GM10248 (cell line): Measurements from ENCODE around the gene NRM.

Experiments used
- CTCF ChIA-PET: fragments of 300-600 bp; sonication (Branson Sonifier 250); formaldehyde crosslinking; extraction: SDS; loops from one replicate; lab custom pipeline; 2021; ENCODE audit warnings: antibody characterized with exemption; lab: Yijun Ruan, JAX
- POLR2A ChIA-PET: fragments of 350-650 bp; sonication (Branson Sonifier 250); formaldehyde crosslinking; extraction: SDS; loops from one replicate; lab custom pipeline; 2020; ENCODE audit warnings: antibody characterized with exemption; lab: Yijun Ruan, JAX
- DNase-seq: peaks from one replicate; pipeline ENCODE4 v3.0.0; 2012; ENCODE audit errors: extremely low spot score
- TF ChIP-seq, protein P1 (sequence below): IDR thresholded peaks from 2 replicates; pipeline ENCODE4 v1.5.1; 2012; ENCODE audit warnings: mild to moderate bottlenecking, low read depth; ENCODE audit errors: extremely low read depth, missing control alignments, control extremely low read depth

The NRM gene

DNA sequence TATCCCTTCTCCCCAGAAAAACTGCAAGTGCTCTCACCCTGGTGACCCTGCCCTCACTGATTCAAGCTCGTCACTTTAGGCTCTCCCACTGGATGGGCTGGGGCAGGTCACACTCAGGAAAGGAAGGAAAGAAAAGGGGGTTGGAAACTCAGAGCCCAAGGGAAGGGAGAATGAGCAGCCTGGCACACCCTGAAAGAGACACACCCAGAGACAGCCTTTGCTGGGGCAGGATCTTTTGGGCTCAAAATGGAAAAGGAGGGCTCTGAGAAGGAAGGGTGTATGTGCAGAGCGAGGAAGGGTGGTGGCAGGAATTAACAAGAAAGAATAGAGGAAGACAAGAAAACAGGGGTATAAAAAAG is 6.8 kb downstream of the NRM start:
- DNase-seq = no peak
- ChIA-PET CTCF (interaction anchor here (1.2 to 18.8 kb wide), 3 partner anchors 40 to 162 kb away, joined by 3 to 776 read pairs (median 3); partner anchors contain the start of genes MDC1 and TUBB), POLR2A (interaction anchor here (1.0 to 1.2 kb wide), 2 partner anchors 37 to 69 kb away, joined by 3 read pairs; no protein-coding TSS in a partner anchor)
- TF ChIP-seq, protein P1, sequence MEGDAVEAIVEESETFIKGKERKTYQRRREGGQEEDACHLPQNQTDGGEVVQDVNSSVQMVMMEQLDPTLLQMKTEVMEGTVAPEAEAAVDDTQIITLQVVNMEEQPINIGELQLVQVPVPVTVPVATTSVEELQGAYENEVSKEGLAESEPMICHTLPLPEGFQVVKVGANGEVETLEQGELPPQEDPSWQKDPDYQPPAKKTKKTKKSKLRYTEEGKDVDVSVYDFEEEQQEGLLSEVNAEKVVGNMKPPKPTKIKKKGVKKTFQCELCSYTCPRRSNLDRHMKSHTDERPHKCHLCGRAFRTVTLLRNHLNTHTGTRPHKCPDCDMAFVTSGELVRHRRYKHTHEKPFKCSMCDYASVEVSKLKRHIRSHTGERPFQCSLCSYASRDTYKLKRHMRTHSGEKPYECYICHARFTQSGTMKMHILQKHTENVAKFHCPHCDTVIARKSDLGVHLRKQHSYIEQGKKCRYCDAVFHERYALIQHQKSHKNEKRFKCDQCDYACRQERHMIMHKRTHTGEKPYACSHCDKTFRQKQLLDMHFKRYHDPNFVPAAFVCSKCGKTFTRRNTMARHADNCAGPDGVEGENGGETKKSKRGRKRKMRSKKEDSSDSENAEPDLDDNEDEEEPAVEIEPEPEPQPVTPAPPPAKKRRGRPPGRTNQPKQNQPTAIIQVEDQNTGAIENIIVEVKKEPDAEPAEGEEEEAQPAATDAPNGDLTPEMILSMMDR = no peak

DNA sequence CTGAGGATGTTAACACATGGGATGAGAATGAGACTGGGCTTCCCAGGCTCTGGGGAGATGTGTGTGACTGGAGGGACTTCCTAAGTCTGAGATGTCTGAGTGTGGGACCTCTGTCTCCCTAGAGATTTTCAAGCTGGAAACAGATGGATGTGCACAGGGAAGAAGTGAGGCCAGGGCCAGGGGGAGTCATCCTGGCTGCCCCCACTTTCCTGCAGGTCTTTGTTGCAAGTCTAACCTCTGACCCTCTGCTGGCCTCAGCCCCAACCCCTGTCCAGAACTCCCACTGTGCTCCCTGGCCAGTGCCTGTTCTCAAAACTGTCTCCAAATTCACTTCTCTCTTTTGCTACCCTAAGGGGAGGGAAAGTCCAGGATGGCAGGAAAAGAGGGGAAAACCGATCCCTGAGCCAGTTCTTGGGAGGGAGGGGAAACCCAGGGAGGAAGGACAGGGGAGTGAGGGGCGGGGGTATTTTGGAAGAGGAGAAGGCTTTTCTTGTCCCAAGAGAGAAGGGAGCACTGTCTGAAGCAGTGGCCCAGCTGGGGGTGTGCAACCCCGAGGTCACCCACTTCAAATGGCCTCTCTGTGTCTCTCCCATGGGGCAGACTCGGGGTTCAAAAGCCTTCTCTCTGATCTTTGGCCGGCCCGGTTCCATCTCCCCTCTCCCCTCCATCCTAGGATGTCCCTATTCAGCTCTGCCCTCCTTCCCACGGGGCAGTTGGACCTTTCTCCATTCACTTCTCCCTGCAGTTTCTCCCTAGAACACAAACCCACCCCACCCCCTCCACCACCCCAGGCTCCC is 7.4 kb downstream of the NRM start:
- ChIA-PET POLR2A (no interaction called here), CTCF (interaction anchor here (1.0 to 18.8 kb wide), 4 partner anchors 9 to 162 kb away, joined by 3 to 776 read pairs (median 9); partner anchors contain the start of genes DHX16, MDC1 and TUBB)
- DNase-seq = no peak
- TF ChIP-seq, protein P1 = no peak

DNA sequence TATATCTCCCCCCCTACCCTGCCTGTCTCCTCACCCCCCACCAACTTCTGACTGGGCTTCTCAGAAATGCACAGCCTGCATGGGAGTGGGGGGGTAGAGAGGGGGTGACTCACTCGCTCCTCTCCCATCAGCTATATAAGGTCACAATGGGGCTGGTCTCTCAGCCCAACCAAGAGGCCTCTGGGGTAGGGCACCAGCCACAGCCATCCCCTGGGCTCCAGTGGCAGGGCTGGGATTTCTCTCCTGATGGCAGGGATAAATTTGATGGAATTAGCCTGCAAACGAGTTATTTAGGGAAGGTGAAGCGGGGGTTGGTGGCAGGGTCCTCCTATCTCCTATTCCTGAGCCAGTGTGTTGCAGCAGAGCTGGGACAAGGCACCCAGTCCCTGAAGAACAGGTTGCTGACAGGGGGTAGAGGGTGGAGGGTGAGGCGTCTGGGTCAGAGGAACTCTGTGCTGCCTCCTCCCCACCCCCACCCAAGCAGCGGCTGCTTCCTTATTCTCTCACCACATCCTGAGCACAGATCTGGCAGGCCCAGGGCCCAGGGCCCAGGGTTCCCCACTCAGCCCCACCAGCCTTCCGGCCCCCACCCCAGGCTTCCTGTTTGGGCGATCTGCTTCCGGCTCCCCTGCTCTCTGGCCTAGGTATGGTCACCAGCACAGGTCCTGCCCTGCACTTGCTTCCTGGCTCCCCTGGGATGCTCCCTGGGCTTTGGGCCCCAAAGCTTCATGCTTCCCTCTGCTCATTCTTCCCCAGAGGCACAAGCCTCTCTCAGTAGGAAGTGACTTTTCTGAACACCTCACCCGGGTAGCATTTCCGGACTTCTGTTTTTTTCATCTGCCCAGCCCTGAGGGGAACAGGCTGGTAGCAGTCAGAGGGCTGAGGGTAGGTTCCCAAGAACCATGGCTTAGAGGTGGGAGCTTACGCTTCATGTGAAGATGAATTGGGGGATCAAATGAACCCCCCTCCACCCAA is 8.4 kb downstream of the NRM start:
- DNase-seq = peak; percentile 81
- POLR2A ChIA-PET = interaction anchor here (1.0 to 1.7 kb wide), 2 partner anchors 35 to 68 kb away, joined by 5 to 8 read pairs; partner anchors contain the start of gene MDC1
- CTCF ChIA-PET = interaction anchor here (1.0 to 18.8 kb wide), 5 partner anchors 8 to 163 kb away, joined by 3 to 776 read pairs (median 15); partner anchors contain the start of genes DHX16, MDC1, NRM and TUBB
- TF ChIP-seq, protein P1 = no peak

DNA sequence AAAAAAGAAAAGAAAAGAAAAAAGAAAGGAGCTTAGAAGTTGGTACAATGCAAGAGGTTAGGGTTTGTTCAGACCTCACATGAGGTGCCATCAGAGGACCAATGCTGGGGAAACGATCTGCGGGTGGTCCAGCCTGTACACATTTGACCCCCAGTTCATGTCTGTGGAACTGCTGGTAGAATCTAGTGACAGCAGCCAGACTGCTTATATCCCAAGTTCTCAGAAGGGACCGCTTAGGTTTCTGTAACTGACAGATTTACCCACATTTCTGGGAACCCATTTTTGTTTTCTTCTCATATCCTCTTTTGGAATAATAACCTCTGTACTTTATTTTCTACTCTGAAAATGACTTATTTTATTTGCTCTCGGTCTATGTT is 9.0 kb downstream of the NRM start:
- no peak for DNase-seq
- CTCF ChIA-PET = interaction anchor here (1.1 to 18.8 kb wide), 4 partner anchors 9 to 200 kb away, joined by 3 to 776 read pairs (median 40); partner anchors contain the start of genes DHX16, MDC1, NRM and TUBB
- TF ChIP-seq, protein P1 = no peak

DNA sequence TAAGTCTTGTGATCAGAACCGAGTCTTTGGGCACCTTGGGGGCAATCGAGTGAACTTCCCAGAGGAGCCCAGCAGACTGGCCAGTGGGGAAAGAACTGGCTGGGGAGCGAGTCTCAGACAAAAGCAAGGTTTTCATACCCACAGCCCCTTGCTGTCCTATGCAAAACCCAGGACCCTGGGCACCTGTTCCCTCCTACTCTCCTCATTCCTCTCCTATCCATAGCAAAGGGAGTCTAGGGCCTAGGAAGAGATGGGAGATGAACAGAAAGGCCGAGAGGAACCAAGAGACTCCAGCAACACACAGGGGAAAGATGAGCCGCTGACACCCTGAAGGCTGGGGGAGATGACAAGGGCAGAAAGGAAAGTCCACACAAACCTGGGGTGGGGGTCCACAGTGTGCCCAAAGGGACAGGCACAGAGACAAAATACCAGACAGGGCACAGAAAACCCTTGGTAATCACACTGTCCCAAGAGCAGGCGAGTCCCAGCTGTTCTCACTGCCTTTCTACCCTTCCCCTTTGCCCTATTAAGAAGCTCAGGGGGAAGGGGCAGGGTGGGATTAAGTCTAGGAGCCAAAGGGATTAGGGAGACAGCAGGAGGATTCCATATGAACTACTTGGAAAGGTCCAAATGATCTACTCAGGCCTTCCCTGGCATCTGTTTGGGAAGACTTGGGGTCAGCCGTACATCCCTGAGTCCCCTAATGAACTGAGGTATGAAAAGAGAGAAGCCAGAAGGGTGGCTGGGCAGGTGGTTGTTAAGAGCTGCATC is 10.8 kb downstream of the NRM start:
- no peak for DNase-seq
- TF ChIP-seq, protein P1 = no peak
- POLR2A ChIA-PET = interaction anchor here (1.2 kb wide), 2 partner anchors 43 to 64 kb away, joined by 3 to 7 read pairs; no protein-coding TSS in a partner anchor
- CTCF ChIA-PET = interaction anchor here (0.7 to 18.8 kb wide), 30 partner anchors 10 to 400 kb away, joined by 3 to 776 read pairs (median 5); partner anchors contain the start of genes C6orf136, MDC1, MRPS18B and NRM

More for the DNA sequence above, 9.0 kb downstream of the NRM start:
- POLR2A ChIA-PET = interaction anchor here (1.0 to 1.7 kb wide), 2 partner anchors 35 to 67 kb away, joined by 5 to 8 read pairs; partner anchors contain the start of gene MDC1
